ENCODE data around the gene GGT6.
"Not testable (repeated sequence)": the region's sequence is repeated elsewhere in the genome, so short reads cannot be mapped to it uniquely, and the experiment has no call there.

GGT6 gene

GRCh38 chr17:4584917-4585637 is 24.7 kb upstream of the GGT6 start:
- H3K4me2 ChIP-seq: peak overlapping the region; percentile 99
- no peak for TF ChIP-seq Cebpa-rat (IDR thresholded peaks at IDR 0.05)
- H3K27ac ChIP-seq: no peak overlapping the region
- H3K9ac ChIP-seq: no peak overlapping the region
- no peaks in the 10 kb centered on the region for H3K36me3 ChIP-seq
- peaks cover 47% of the 10 kb centered on the region for H3K27me3 ChIP-seq
- H3K4me1 ChIP-seq: peaks cover 54% of the 10 kb centered on the region
- peaks cover 38% of the 10 kb centered on the region for H4K20me1 ChIP-seq
- no peaks in the 10 kb centered on the region for H3K9me3 ChIP-seq
- H3K4me3 ChIP-seq: peak overlapping the region; percentile 69

GRCh38 chr17:4584101-4584916 is 23.9 kb upstream of the GGT6 start, which contains the start of gene SMTNL2:
SMTNL2 (plus strand) TSS chr17:4584529; CDS start chr17:4584606, 77 bp downstream.
- peak within 1 kb of the TSS; percentile 42; the same call in 1 of the 2 replicates for H3K9ac ChIP-seq

GRCh38 chr17:4583782-4584100 is 23.4 kb upstream of the GGT6 start:
- no peak for TF ChIP-seq Cebpa-rat (IDR thresholded peaks at IDR 0.05)
- peaks cover 32% of the 10 kb centered on the region for H4K20me1 ChIP-seq
- H3K4me2 ChIP-seq: peak overlapping the region; percentile 99
- peaks cover 47% of the 10 kb centered on the region for H3K27me3 ChIP-seq
- no peak overlapping the region for H3K9ac ChIP-seq
- no peak overlapping the region for H3K27ac ChIP-seq
- H3K4me3 ChIP-seq: peak overlapping the region; percentile 69
- no peaks in the 10 kb centered on the region for H3K36me3 ChIP-seq
- H3K4me1 ChIP-seq: peaks cover 43% of the 10 kb centered on the region
- no peaks in the 10 kb centered on the region for H3K9me3 ChIP-seq

More at GRCh38 chr17:4584101-4584916, 23.9 kb upstream of the GGT6 start, which contains the start of gene SMTNL2:
- H3K27me3 ChIP-seq: peaks cover 47% of the 10 kb centered on the region
- H3K27ac ChIP-seq: no peak within 1 kb of the TSS
- TF ChIP-seq Cebpa-rat (IDR thresholded peaks at IDR 0.05): no peak
- H4K20me1 ChIP-seq: peaks cover 38% of the 10 kb centered on the region
- peak within 1 kb of the TSS; percentile 99 for H3K4me2 ChIP-seq
- no peaks in the 10 kb centered on the region for H3K9me3 ChIP-seq
- peak within 1 kb of the TSS; percentile 69 for H3K4me3 ChIP-seq
- H3K36me3 ChIP-seq: no peaks in the 10 kb centered on the region
- H3K4me1 ChIP-seq: peaks cover 49% of the 10 kb centered on the region

- H3K9ac ChIP-seq: no peak overlapping the region
- H3K27me3 ChIP-seq: peaks cover 47% of the 10 kb centered on the region
- peaks cover 38% of the 10 kb centered on the region for H3K4me1 ChIP-seq
- no peak overlapping the region for H3K4me3 ChIP-seq
- peak overlapping the region; percentile 99 for H3K4me2 ChIP-seq
- H3K27ac ChIP-seq: no peak overlapping the region
- H4K20me1 ChIP-seq: peaks cover 27% of the 10 kb centered on the region
- no peaks in the 10 kb centered on the region for H3K9me3 ChIP-seq
- H3K36me3 ChIP-seq: no peaks in the 10 kb centered on the region
- TF ChIP-seq Cebpa-rat (IDR thresholded peaks at IDR 0.05): no peak
These were observed 22.8 kb upstream of the GGT6 start for GRCh38 chr17:4583206-4583605.

- no peaks in the 10 kb centered on the region for H3K36me3 ChIP-seq
- no peak overlapping the region for H3K9ac ChIP-seq
- H3K4me1 ChIP-seq: peaks cover 33% of the 10 kb centered on the region
- H4K20me1 ChIP-seq: peaks cover 22% of the 10 kb centered on the region
- no peak overlapping the region for H3K27ac ChIP-seq
- no peak for TF ChIP-seq Cebpa-rat (IDR thresholded peaks at IDR 0.05)
- no peak overlapping the region for H3K4me3 ChIP-seq
- peaks cover 47% of the 10 kb centered on the region for H3K27me3 ChIP-seq
- H3K9me3 ChIP-seq: no peaks in the 10 kb centered on the region
- H3K4me2 ChIP-seq: no peak overlapping the region
These were observed 22.3 kb upstream of the GGT6 start for GRCh38 chr17:4582691-4583090.

- no peak for TF ChIP-seq Cebpa-rat (IDR thresholded peaks at IDR 0.05)
- Histone ChIP-seq H3K27ac (no peak overlapping the region), H3K27me3 (peaks cover 47% of the 10 kb centered on the region)
These were observed 21.7 kb upstream of the GGT6 start for GRCh38 chr17:4582101-4582501.

GRCh38 chr17:4580291-4580690 is 19.9 kb upstream of the GGT6 start:
- TF ChIP-seq Cebpa-rat (IDR thresholded peaks at IDR 0.05): no peak
- Histone ChIP-seq H3K4me3 (no peak overlapping the region), H3K36me3 (no peaks in the 10 kb centered on the region), H3K4me2 (no peak overlapping the region), H3K4me1 (peaks cover 41% of the 10 kb centered on the region), H3K27me3 (peaks cover 33% of the 10 kb centered on the region), H4K20me1 (peaks cover 15% of the 10 kb centered on the region), H3K9ac (no peak overlapping the region), H3K9me3 (no peaks in the 10 kb centered on the region), H3K27ac (no peak overlapping the region)

More at GRCh38 chr17:4582101-4582501, 21.7 kb upstream of the GGT6 start:
- Histone ChIP-seq H3K9me3 (no peaks in the 10 kb centered on the region), H3K4me2 (no peak overlapping the region), H3K36me3 (no peaks in the 10 kb centered on the region), H3K9ac (no peak overlapping the region), H4K20me1 (peaks cover 16% of the 10 kb centered on the region), H3K4me3 (no peak overlapping the region), H3K4me1 (peaks cover 32% of the 10 kb centered on the region)

- no peak overlapping the region for H3K4me3 ChIP-seq
- H4K20me1 ChIP-seq: peaks cover 8% of the 10 kb centered on the region
- no peaks in the 10 kb centered on the region for H3K9me3 ChIP-seq
- H3K36me3 ChIP-seq: no peaks in the 10 kb centered on the region
- no peak overlapping the region for H3K27ac ChIP-seq
- H3K4me2 ChIP-seq: no peak overlapping the region
- H3K27me3 ChIP-seq: peaks cover 27% of the 10 kb centered on the region
- H3K4me1 ChIP-seq: peaks cover 37% of the 10 kb centered on the region
- no peak for TF ChIP-seq Cebpa-rat (IDR thresholded peaks at IDR 0.05)
- no peak overlapping the region for H3K9ac ChIP-seq
These were observed 19.3 kb upstream of the GGT6 start for GRCh38 chr17:4579678-4580077.

- not testable (repeated sequence) for H4K20me1 ChIP-seq, H3K27ac ChIP-seq, H3K36me3 ChIP-seq, H3K4me3 ChIP-seq, H3K4me2 ChIP-seq, H3K9ac ChIP-seq, H3K9me3 ChIP-seq
- peaks cover 25% of the 10 kb centered on the region for H3K4me1 ChIP-seq
- peaks cover 14% of the 10 kb centered on the region for H3K27me3 ChIP-seq
These were observed 18.0 kb upstream of the GGT6 start for GRCh38 chr17:4578349-4578748.

GRCh38 chr17:4577386-4577993 is 17.1 kb upstream of the GGT6 start:
- peak overlapping the region; percentile 83 for H3K4me2 ChIP-seq
- H3K36me3 ChIP-seq: no peaks in the 10 kb centered on the region
- H4K20me1 ChIP-seq: no peaks in the 10 kb centered on the region
- peaks cover 22% of the 10 kb centered on the region for H3K4me1 ChIP-seq
- no peaks in the 10 kb centered on the region for H3K9me3 ChIP-seq
- H3K27ac ChIP-seq: peak overlapping the region; percentile 74
- peaks cover 5% of the 10 kb centered on the region for H3K27me3 ChIP-seq
- H3K9ac ChIP-seq: peak overlapping the region; percentile 59
- no peak overlapping the region for H3K4me3 ChIP-seq
- TF ChIP-seq Cebpa-rat (IDR thresholded peaks at IDR 0.05): no peak
